K562 (cell line): ENCODE data around the gene STIM1. TPM values are rescaled to one million over a fixed set of nuclear protein-coding genes. Genes with fewer than 3 reads are reported as not detected.
A peak's percentile ranks its signal among the peaks of the same experiment; 100 is the strongest.

ENCODE experiments used
- BCOR ChIP-seq: fragments of 450-650 bp; IDR thresholded peaks from 2 replicates; pipeline ENCODE4 v1.6.1; 2016
- DPF2 ChIP-seq: fragments of 450-650 bp; IDR thresholded peaks from 2 replicates; pipeline ENCODE4 v1.6.1; 2016
- KLF6 ChIP-seq: fragments of 250-450 bp; sonication (Bioruptor Pico); IDR thresholded peaks from 2 replicates; pipeline ENCODE4 v1.4.0; 2020; ENCODE audit warnings: mild to moderate bottlenecking, moderate library complexity, borderline replicate concordance
- MAFG ChIP-seq: fragments of 450-650 bp; conservative IDR thresholded peaks from 2 replicates; pipeline ENCODE4 v1.6.1; 2016; ENCODE audit warnings: missing genetic modification characterization, missing compliant biosample characterization
- NCOA4 ChIP-seq: fragments of 450-650 bp; IDR thresholded peaks from 2 replicates; pipeline ENCODE4 v1.6.1; 2018; ENCODE audit warnings: mild to moderate bottlenecking; ENCODE audit not compliant: partially characterized antibody
- RBM25 ChIP-seq: fragments of 200-400 bp; formaldehyde crosslinking; IDR thresholded peaks from 2 replicates; pipeline ENCODE4 v1.6.1; 2018; ENCODE audit warnings: low read length, low read depth, moderate library complexity; ENCODE audit not compliant: severe bottlenecking
- SIN3A ChIP-seq, 2 experiments: fragments of 150-350 bp in 1 of 2; IDR thresholded peaks; 2 replicates each; pipeline ENCODE4 v1.6.1; 2011 to 2016; ENCODE audit warnings: borderline replicate concordance in 2 of 2, low read depth in 2 of 2, low read length in 2 of 2, mild to moderate bottlenecking in 2 of 2, moderate library complexity in 2 of 2; ENCODE audit not compliant: control insufficient read depth in 1 of 2
- SMARCA5 ChIP-seq: fragments of 450-650 bp; IDR thresholded peaks from 2 replicates; pipeline ENCODE4 v1.6.1; 2016
- ZNF121 ChIP-seq: sonication (generic); formaldehyde crosslinking; conservative IDR thresholded peaks from 2 replicates; pipeline ENCODE4 v1.8.0; 2022; ENCODE audit warnings: missing genetic modification reagents
- ZNF324 ChIP-seq: fragments of 250-450 bp; sonication (Bioruptor Pico); IDR thresholded peaks from 2 replicates; pipeline ENCODE4 v1.4.0; 2020; ENCODE audit warnings: mild to moderate bottlenecking
- polyA plus RNA-seq, 8 experiments: library from polyadenylated mRNA; depleted of rRNA in 4 of 8; stranded (reverse) in 5 of 8; unstranded in 3 of 8; fragments of >200 nt; fragmentation: Nextera tagmentation in 2 of 8; fragmentation: Illumina TruSeq in 1 of 8; extraction: Ambion mirVana in 2 of 8; extraction: Trizol in 1 of 8; gene quantifications; 2 replicates each; pipeline versions ENCODE4 v1.2.1 to v1.2.3, GENCODE V29; 2011 to 2014; ENCODE audit warnings: inconsistent platforms in 1 of 8, missing spikeins in 1 of 8
- total RNA-seq, 7 experiments: library from RNA; depleted of rRNA in 6 of 7; stranded (reverse); fragments of >200 nt in 6 of 7; fragmentation: Illumina TruSeq in 2 of 7; extraction: Trizol in 2 of 7; gene quantifications; 2 replicates each; pipeline versions ENCODE4 v1.2.1 to v1.2.3, GENCODE V29; 2011 to 2021; ENCODE audit warnings: low replicate concordance in 1 of 7
- TF ChIP-seq, protein P1 (sequence below): conservative IDR thresholded peaks from 2 replicates; pipeline ENCODE4 v1.6.1; 2011; ENCODE audit warnings: low read depth, mild to moderate bottlenecking, low read length; ENCODE audit not compliant: control insufficient read depth
- TF ChIP-seq, protein P2 (sequence below): sonication (generic); formaldehyde crosslinking; IDR thresholded peaks from 2 replicates; pipeline ENCODE4 v1.8.1; 2023; ENCODE audit warnings: mild to moderate bottlenecking, missing genetic modification reagents

The STIM1 gene
- total and polyA plus RNA-seq, 9 of the 15 experiments (the other 6 are each of a cell fraction or from before 2014, with no cell fraction given): 7.7 to 50.5 (median 22.5) TPM

GRCh38 chr11:4093519-4094347, 238.3 kb downstream of the STIM1 start (continued):
- TF ChIP-seq, protein P1, sequence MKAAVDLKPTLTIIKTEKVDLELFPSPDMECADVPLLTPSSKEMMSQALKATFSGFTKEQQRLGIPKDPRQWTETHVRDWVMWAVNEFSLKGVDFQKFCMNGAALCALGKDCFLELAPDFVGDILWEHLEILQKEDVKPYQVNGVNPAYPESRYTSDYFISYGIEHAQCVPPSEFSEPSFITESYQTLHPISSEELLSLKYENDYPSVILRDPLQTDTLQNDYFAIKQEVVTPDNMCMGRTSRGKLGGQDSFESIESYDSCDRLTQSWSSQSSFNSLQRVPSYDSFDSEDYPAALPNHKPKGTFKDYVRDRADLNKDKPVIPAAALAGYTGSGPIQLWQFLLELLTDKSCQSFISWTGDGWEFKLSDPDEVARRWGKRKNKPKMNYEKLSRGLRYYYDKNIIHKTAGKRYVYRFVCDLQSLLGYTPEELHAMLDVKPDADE: no peak
- TF ChIP-seq KLF6 (CRISPR knock-in tag): 0 out of 2 replicates have a peak, but pooled peaks have one; percentile 2
- TF ChIP-seq RBM25: peak; percentile 55
- TF ChIP-seq NCOA4: no peak
- 0 out of 2 replicates have a peak, but pooled peaks have one; percentile 56 for TF ChIP-seq SMARCA5
- TF ChIP-seq ZNF121 (CRISPR knock-in tag): peak; percentile 99
- TF ChIP-seq, protein P2, sequence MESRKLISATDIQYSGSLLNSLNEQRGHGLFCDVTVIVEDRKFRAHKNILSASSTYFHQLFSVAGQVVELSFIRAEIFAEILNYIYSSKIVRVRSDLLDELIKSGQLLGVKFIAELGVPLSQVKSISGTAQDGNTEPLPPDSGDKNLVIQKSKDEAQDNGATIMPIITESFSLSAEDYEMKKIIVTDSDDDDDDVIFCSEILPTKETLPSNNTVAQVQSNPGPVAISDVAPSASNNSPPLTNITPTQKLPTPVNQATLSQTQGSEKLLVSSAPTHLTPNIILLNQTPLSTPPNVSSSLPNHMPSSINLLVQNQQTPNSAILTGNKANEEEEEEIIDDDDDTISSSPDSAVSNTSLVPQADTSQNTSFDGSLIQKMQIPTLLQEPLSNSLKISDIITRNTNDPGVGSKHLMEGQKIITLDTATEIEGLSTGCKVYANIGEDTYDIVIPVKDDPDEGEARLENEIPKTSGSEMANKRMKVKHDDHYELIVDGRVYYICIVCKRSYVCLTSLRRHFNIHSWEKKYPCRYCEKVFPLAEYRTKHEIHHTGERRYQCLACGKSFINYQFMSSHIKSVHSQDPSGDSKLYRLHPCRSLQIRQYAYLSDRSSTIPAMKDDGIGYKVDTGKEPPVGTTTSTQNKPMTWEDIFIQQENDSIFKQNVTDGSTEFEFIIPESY (CRISPR knock-in tag): peak; percentile 57
- TF ChIP-seq ZNF324 (CRISPR knock-in tag): no peak
- peak; percentile 58 for TF ChIP-seq BCOR
- 0 out of 2 replicates have a peak, but pooled peaks have one; percentile 12 for TF ChIP-seq DPF2
- no peak for TF ChIP-seq MAFG (tag)
- TF ChIP-seq SIN3A (IDR thresholded peaks at IDR 0.05; ENCODE audit: borderline replicate concordance in 2 of 2, control insufficient read depth in 1 of 2, low read depth in 2 of 2, low read length in 2 of 2): no peak
